HepG2 (cell line): ENCODE measurements around the gene CBX2. TPM values are rescaled to one million over a fixed set of nuclear protein-coding genes. Genes with fewer than 3 reads are reported as not detected.

Experiments
- CCAR2 ChIP-seq: fragments of 200-400 bp; formaldehyde crosslinking; optimal IDR thresholded peaks from 2 replicates; pipeline ENCODE3; 2018; ENCODE audit warnings: low read depth, mild to moderate bottlenecking, low read length, moderate library complexity
- GFI1 ChIP-seq: sonication (generic); formaldehyde crosslinking; IDR thresholded peaks from 2 replicates; pipeline ENCODE4 v1.5.0; 2020; ENCODE audit warnings: missing genetic modification reagents, mild to moderate bottlenecking, borderline replicate concordance
- HMG20A ChIP-seq: IDR thresholded peaks from 2 replicates; pipeline ENCODE4 v1.6.1; 2016; ENCODE audit warnings: borderline replicate concordance
- HMGXB4 ChIP-seq, 2 experiments: sonication (generic) in 1 of 2; formaldehyde crosslinking in 1 of 2; IDR thresholded peaks; 2 replicates each; pipeline versions ENCODE4 v1.4.0 to v1.6.1; 2018 to 2020; ENCODE audit warnings: missing genetic modification reagents in 2 of 2, borderline replicate concordance in 1 of 2, low read depth in 1 of 2, mild to moderate bottlenecking in 1 of 2, missing biosample characterization in 1 of 2
- ISL2 ChIP-seq: sonication (generic); formaldehyde crosslinking; IDR thresholded peaks from 2 replicates; pipeline ENCODE4 v1.5.0; 2020; ENCODE audit warnings: missing genetic modification reagents
- PBX3 ChIP-seq: sonication (generic); formaldehyde crosslinking; IDR thresholded peaks from 2 replicates; pipeline ENCODE4 v1.8.1; 2023; ENCODE audit warnings: missing genetic modification reagents, inconsistent platforms, borderline replicate concordance
- SP2 ChIP-seq: sonication (generic); formaldehyde crosslinking; IDR thresholded peaks from 2 replicates; pipeline ENCODE4 v1.5.1; 2020; ENCODE audit warnings: mild to moderate bottlenecking, missing genetic modification reagents
- THAP9 ChIP-seq: sonication (generic); formaldehyde crosslinking; IDR thresholded peaks from 2 replicates; pipeline ENCODE4; 2020; ENCODE audit warnings: missing genetic modification reagents, mild to moderate bottlenecking, borderline replicate concordance
- ZNF746 ChIP-seq: sonication (generic); formaldehyde crosslinking; IDR thresholded peaks from 2 replicates; pipeline ENCODE4 v1.8.0; 2022; ENCODE audit warnings: mild to moderate bottlenecking, missing genetic modification reagents
- polyA plus RNA-seq, 8 experiments: library from polyadenylated mRNA; depleted of rRNA in 3 of 8; stranded (reverse) in 7 of 8; unstranded in 1 of 8; fragments of >200 nt; fragmentation: Illumina TruSeq in 4 of 8; extraction: Trizol in 4 of 8; gene quantifications; 2 replicates each; pipeline versions ENCODE4 v1.2.1 to v1.2.3, GENCODE V29; 2011 to 2016; ENCODE audit warnings: low read depth in 4 of 8, missing spikeins in 1 of 8, mixed read lengths in 1 of 8; ENCODE audit not compliant: insufficient read depth in 1 of 8
- total RNA-seq, 5 experiments: library from RNA; depleted of rRNA; stranded (reverse); fragments of >200 nt; fragmentation: Illumina TruSeq; extraction: Trizol; gene quantifications; 2 replicates each; pipeline ENCODE4 v1.2.3, GENCODE V29; 2016; ENCODE audit warnings: low read depth in 1 of 5
- TF ChIP-seq, protein P1 (sequence below): IDR thresholded peaks from 2 replicates; pipeline ENCODE4 v1.6.1; 2016; ENCODE audit warnings: mild to moderate bottlenecking, missing biosample characterization, missing genetic modification reagents
- TF ChIP-seq, protein P2 (sequence below), 2 experiments: sonication (generic) in 1 of 2; formaldehyde crosslinking in 1 of 2; IDR thresholded peaks; 2 replicates each; pipeline versions ENCODE4 v1.5.1 to v1.6.1; 2011 to 2020; ENCODE audit warnings: borderline replicate concordance in 1 of 2, low read depth in 1 of 2, low read length in 1 of 2, mild to moderate bottlenecking in 1 of 2, missing genetic modification reagents in 1 of 2, moderate library complexity in 1 of 2
- TF ChIP-seq, protein P3 (sequence below): sonication (generic); formaldehyde crosslinking; IDR thresholded peaks from 2 replicates; pipeline ENCODE4 v1.4.0; 2020; ENCODE audit warnings: missing genetic modification reagents, borderline replicate concordance

Gene CBX2
- total and polyA plus RNA-seq, 2 of the 13 experiments (the other 11 are each of a cell fraction or from before 2014, with no cell fraction given) = 14.5 to 31.1 TPM

- TF ChIP-seq THAP9 (CRISPR knock-in tag) (no peak; the same call in 1 of the 2 replicates), HMG20A (no peak), GFI1 (CRISPR knock-in tag) (no peak), HMGXB4 (CRISPR knock-in tag; IDR thresholded peaks at IDR 0.05; ENCODE audit: borderline replicate concordance in 1 of 2, low read depth in 1 of 2) (peak; percentile 30 to 77; a peak in 3 of 4 replicates), ZNF746 (peak; percentile 65; the same call in 1 of the 2 replicates), SP2 (CRISPR knock-in tag) (no peak), CCAR2 (no peak), ISL2 (CRISPR knock-in tag) (no peak; the same call in 1 of the 2 replicates), PBX3 (CRISPR knock-in tag) (no peak)
- TF ChIP-seq, protein P1, sequence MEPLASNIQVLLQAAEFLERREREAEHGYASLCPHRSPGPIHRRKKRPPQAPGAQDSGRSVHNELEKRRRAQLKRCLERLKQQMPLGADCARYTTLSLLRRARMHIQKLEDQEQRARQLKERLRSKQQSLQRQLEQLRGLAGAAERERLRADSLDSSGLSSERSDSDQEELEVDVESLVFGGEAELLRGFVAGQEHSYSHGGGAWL (CRISPR knock-in tag) = peak; percentile 34; the same call in 1 of the 2 replicates
- TF ChIP-seq, protein P2, sequence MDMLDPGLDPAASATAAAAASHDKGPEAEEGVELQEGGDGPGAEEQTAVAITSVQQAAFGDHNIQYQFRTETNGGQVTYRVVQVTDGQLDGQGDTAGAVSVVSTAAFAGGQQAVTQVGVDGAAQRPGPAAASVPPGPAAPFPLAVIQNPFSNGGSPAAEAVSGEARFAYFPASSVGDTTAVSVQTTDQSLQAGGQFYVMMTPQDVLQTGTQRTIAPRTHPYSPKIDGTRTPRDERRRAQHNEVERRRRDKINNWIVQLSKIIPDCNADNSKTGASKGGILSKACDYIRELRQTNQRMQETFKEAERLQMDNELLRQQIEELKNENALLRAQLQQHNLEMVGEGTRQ (IDR thresholded peaks at IDR 0.05; ENCODE audit: low read depth, low read length) = no peak
- TF ChIP-seq, protein P2 (CRISPR knock-in tag; IDR thresholded peaks at IDR 0.05; ENCODE audit: borderline replicate concordance) = no peak
- TF ChIP-seq, protein P3, sequence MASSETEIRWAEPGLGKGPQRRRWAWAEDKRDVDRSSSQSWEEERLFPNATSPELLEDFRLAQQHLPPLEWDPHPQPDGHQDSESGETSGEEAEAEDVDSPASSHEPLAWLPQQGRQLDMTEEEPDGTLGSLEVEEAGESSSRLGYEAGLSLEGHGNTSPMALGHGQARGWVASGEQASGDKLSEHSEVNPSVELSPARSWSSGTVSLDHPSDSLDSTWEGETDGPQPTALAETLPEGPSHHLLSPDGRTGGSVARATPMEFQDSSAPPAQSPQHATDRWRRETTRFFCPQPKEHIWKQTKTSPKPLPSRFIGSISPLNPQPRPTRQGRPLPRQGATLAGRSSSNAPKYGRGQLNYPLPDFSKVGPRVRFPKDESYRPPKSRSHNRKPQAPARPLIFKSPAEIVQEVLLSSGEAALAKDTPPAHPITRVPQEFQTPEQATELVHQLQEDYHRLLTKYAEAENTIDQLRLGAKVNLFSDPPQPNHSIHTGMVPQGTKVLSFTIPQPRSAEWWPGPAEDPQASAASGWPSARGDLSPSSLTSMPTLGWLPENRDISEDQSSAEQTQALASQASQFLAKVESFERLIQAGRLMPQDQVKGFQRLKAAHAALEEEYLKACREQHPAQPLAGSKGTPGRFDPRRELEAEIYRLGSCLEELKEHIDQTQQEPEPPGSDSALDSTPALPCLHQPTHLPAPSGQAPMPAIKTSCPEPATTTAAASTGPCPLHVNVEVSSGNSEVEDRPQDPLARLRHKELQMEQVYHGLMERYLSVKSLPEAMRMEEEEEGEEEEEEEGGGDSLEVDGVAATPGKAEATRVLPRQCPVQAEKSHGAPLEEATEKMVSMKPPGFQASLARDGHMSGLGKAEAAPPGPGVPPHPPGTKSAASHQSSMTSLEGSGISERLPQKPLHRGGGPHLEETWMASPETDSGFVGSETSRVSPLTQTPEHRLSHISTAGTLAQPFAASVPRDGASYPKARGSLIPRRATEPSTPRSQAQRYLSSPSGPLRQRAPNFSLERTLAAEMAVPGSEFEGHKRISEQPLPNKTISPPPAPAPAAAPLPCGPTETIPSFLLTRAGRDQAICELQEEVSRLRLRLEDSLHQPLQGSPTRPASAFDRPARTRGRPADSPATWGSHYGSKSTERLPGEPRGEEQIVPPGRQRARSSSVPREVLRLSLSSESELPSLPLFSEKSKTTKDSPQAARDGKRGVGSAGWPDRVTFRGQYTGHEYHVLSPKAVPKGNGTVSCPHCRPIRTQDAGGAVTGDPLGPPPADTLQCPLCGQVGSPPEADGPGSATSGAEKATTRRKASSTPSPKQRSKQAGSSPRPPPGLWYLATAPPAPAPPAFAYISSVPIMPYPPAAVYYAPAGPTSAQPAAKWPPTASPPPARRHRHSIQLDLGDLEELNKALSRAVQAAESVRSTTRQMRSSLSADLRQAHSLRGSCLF (CRISPR knock-in tag) = no peak
Observed at GRCh38 chr17:79789943-79790804, 12.2 kb downstream of the CBX2 start (continued).
